RWPE2 (cell line): ENCODE measurements around the gene ABCC3.

Source experiments
- ATAC-seq: fragments of 200-7000 bp; cut with Tn5 transposase; 3 replicates; pipeline ENCODE4 v1.9.1; 2021; ENCODE audit warnings: low read depth
- DNase-seq: peaks from one replicate; pipeline ENCODE4 v3.0.0-alpha.2; 2020; ENCODE audit warnings: low spot score
- H3K27ac ChIP-seq: fragments of 450-650 bp; 2 replicates; pipeline ENCODE4 v1.5.1; 2017; ENCODE audit warnings: mild to moderate bottlenecking; ENCODE audit not compliant: poor library complexity, severe bottlenecking
- H3K27me3 ChIP-seq: fragments of 250-450 bp; sonication (Bioruptor Pico); 2 replicates; pipeline ENCODE4 v1.5.1; 2021; ENCODE audit warnings: mild to moderate bottlenecking, moderate library complexity; ENCODE audit not compliant: insufficient read depth, poor library complexity, severe bottlenecking
- H3K36me3 ChIP-seq: fragments of 250-450 bp; sonication (Bioruptor Pico); 2 replicates; pipeline ENCODE4 v1.5.1; 2020; ENCODE audit warnings: low read depth, mild to moderate bottlenecking, moderate library complexity
- H3K4me1 ChIP-seq: fragments of 250-450 bp; sonication (Bioruptor Pico); 2 replicates; pipeline ENCODE4 v1.5.1; 2021; ENCODE audit warnings: mild to moderate bottlenecking, moderate library complexity; ENCODE audit not compliant: insufficient read depth, poor library complexity, severe bottlenecking
- H3K4me3 ChIP-seq: fragments of 250-450 bp; sonication (Bioruptor Pico); 2 replicates; pipeline ENCODE4 v1.5.1; 2021; ENCODE audit warnings: mild to moderate bottlenecking, moderate library complexity; ENCODE audit not compliant: severe bottlenecking
- H3K9me3 ChIP-seq: fragments of 250-450 bp; sonication (Bioruptor Pico); 2 replicates; pipeline ENCODE4 v1.5.1; 2021; ENCODE audit warnings: mild to moderate bottlenecking, moderate library complexity; ENCODE audit not compliant: severe bottlenecking
- TF ChIP-seq, protein P1 (sequence below): fragments of 450-650 bp; IDR thresholded peaks from one replicate; pipeline ENCODE4 v1.5.1; 2017; ENCODE audit warnings: mild to moderate bottlenecking, moderate library complexity; ENCODE audit not compliant: poor library complexity, severe bottlenecking

ABCC3 gene

GRCh38 chr17:50607522-50608175, 27.0 kb upstream of the ABCC3 start:
- Histone ChIP-seq H3K27me3 (no peaks in the 10 kb centered on the region), H3K27ac (no peak overlapping the region), H3K9me3 (no peaks in the 10 kb centered on the region), H3K36me3 (no peaks in the 10 kb centered on the region), H3K4me3 (no peak overlapping the region), H3K4me1 (no peaks in the 10 kb centered on the region)
- DNase-seq (no peak), ATAC-seq (no peak)
- TF ChIP-seq, protein P1, sequence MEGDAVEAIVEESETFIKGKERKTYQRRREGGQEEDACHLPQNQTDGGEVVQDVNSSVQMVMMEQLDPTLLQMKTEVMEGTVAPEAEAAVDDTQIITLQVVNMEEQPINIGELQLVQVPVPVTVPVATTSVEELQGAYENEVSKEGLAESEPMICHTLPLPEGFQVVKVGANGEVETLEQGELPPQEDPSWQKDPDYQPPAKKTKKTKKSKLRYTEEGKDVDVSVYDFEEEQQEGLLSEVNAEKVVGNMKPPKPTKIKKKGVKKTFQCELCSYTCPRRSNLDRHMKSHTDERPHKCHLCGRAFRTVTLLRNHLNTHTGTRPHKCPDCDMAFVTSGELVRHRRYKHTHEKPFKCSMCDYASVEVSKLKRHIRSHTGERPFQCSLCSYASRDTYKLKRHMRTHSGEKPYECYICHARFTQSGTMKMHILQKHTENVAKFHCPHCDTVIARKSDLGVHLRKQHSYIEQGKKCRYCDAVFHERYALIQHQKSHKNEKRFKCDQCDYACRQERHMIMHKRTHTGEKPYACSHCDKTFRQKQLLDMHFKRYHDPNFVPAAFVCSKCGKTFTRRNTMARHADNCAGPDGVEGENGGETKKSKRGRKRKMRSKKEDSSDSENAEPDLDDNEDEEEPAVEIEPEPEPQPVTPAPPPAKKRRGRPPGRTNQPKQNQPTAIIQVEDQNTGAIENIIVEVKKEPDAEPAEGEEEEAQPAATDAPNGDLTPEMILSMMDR = no peak

DNA sequence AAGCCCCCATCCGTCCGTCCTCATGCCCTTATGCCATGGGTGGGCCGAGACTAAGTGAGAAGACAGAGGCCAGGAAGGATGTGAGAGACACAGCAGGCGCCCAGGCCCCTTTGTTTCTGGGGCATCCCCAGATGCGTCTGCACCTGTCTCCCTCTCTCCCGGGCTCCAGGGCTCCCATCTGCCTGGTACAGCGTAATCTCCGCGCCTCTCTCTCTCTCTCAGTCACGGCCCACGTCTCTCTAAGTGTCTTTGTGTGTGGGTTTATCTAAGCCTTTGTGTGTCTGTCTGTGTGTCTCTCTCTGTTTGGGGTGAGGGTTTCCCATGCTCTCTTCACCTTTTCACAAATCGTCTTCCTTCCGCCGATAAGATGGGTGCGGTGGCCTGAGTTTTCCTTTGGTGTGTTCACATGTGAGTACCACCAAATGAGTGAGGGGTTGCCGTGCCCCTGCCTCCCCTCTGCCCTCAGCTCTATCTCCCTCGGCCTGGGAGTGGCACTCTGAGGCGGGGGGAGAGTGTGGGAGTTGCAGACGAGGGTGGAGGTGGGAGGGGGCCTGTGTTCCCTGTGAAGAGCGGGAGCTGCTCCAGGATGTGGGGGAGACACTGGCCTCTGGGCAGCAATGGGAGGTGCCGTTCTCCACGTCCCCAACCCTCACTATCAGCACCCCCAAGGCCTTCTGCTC, 25.8 kb upstream of the ABCC3 start:
- H3K4me1 ChIP-seq = no peaks in the 10 kb centered on the region
- H3K4me3 ChIP-seq = no peak overlapping the region
- H3K27me3 ChIP-seq = no peaks in the 10 kb centered on the region
- DNase-seq = no peak
- H3K9me3 ChIP-seq = no peaks in the 10 kb centered on the region
- no peak for ATAC-seq
- no peak overlapping the region for H3K27ac ChIP-seq
- no peaks in the 10 kb centered on the region for H3K36me3 ChIP-seq
- TF ChIP-seq, protein P1 = no peak

DNA sequence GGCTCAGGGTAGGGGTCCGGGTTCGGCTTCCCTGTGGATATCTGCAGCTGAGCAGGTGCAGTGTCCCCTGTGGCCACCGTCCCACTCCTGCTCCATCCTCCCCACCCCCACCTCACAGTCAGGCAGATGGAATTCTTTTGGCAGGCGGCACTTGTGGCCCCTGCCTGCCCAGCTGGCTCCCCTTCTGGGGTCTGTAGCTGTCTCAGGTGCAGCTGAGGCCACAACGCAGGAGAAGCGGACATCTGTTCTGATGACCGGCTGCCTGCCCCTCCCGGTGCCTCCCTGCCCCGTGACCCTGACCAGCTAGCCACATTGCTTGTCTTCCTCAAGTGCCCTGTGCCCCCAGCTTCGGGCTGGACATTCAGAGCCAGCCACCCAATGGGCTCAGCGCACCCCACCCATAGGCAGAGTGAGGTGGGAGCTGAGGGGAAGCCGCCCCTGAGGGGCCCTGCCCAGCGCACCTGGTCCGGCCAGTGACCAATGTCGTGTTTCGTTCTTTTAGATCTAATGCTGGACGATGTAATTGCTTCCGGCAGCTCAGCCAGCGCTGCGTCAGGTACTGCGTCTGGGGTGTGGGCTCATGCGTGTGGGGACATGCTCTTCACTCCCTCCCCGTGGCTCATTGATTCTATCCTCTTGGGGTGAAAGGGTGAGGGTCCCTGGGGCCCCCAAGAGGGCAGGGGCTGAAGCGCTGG, 25.2 kb upstream of the ABCC3 start:
- Histone ChIP-seq H3K4me1 (no peaks in the 10 kb centered on the region), H3K36me3 (no peaks in the 10 kb centered on the region), H3K9me3 (no peaks in the 10 kb centered on the region), H3K4me3 (no peak overlapping the region), H3K27me3 (no peaks in the 10 kb centered on the region), H3K27ac (no peak overlapping the region)
- DNase-seq (no peak), ATAC-seq (no peak)
- TF ChIP-seq, protein P1 = no peak

- Histone ChIP-seq H3K27me3 (no peaks in the 10 kb centered on the region), H3K36me3 (no peaks in the 10 kb centered on the region), H3K4me3 (no peak overlapping the region), H3K27ac (no peak overlapping the region), H3K9me3 (no peaks in the 10 kb centered on the region), H3K4me1 (no peaks in the 10 kb centered on the region)
- TF ChIP-seq, protein P1 = no peak
- DNase-seq (no peak), ATAC-seq (no peak)
Observed at GRCh38 chr17:50611634-50612033, 23.0 kb upstream of the ABCC3 start.
